GM20431 (cell line): Measurements from ENCODE around the gene GCLC.
"Not testable (repeated sequence)": the region's sequence is repeated elsewhere in the genome, so short reads cannot be mapped to it uniquely, and the experiment has no call there.

Source experiments
- in situ Hi-C: fragments of 300-500 bp; cut with MseI, MboI; formaldehyde crosslinking; loops from one replicate; pipeline ENCODE4 v1.15.0; 2020; ENCODE audit warnings: low sequenced_read_pairs; ENCODE audit not compliant: unreplicated experiment

The GCLC gene

GRCh38 chr6:53544470-53545308 is at the start of gene GCLC:
TSS of gene GCLC (minus strand) at chr6:53545101. CDS start at chr6:53544645, 456 bp downstream.
- in situ Hi-C loops: no loop called here

GRCh38 chr6:53594596-53594995 is 49.7 kb upstream of the GCLC start:
- in situ Hi-C loops: no loop called here

GRCh38 chr6:53593001-53593488 is 48.1 kb upstream of the GCLC start:
- in situ Hi-C loops: no loop called here

- in situ Hi-C loops: no loop called here
These were observed 47.0 kb upstream of the GCLC start for GRCh38 chr6:53591873-53592272.

GRCh38 chr6:53588816-53589509 is 44.1 kb upstream of the GCLC start:
- in situ Hi-C loops: no loop called here

- in situ Hi-C loops: no loop called here
These were observed 42.4 kb upstream of the GCLC start for GRCh38 chr6:53587291-53587690.

- in situ Hi-C loops: no loop called here
These were observed 40.5 kb upstream of the GCLC start for GRCh38 chr6:53585208-53585900.

GRCh38 chr6:53584726-53585125 is 39.8 kb upstream of the GCLC start:
- in situ Hi-C loops: no loop called here

- in situ Hi-C loops: no loop called here
These were observed 38.5 kb upstream of the GCLC start for GRCh38 chr6:53583451-53583850.

GRCh38 chr6:53582963-53583362 is 38.1 kb upstream of the GCLC start:
- in situ Hi-C loops: no loop called here

- in situ Hi-C loops: no loop called here
These were observed 37.0 kb upstream of the GCLC start for GRCh38 chr6:53581856-53582255.

GRCh38 chr6:53581173-53581773 is 36.4 kb upstream of the GCLC start:
- in situ Hi-C loops: no loop called here

GRCh38 chr6:53579338-53579737 is 34.4 kb upstream of the GCLC start:
- in situ Hi-C loops: no loop called here

GRCh38 chr6:53578371-53578770 is 33.5 kb upstream of the GCLC start:
- in situ Hi-C loops: no loop called here

GRCh38 chr6:53573299-53573698 is 28.4 kb upstream of the GCLC start:
- in situ Hi-C loops: no loop called here

- in situ Hi-C loops: not testable (repeated sequence)
These were observed 27.5 kb upstream of the GCLC start for GRCh38 chr6:53572379-53572778.

GRCh38 chr6:53568776-53569616 is 24.1 kb upstream of the GCLC start:
- in situ Hi-C loops: no loop called here

- in situ Hi-C loops: no loop called here
These were observed 22.8 kb upstream of the GCLC start for GRCh38 chr6:53567701-53568100.

- in situ Hi-C loops: no loop called here
These were observed 21.9 kb upstream of the GCLC start for GRCh38 chr6:53566755-53567154.
